ELR (cell line): ENCODE results near the gene HHLA2.
A peak's percentile ranks its signal among the peaks of the same experiment; 100 is the strongest.

Experiments used
- DNase-seq: peaks from one replicate; pipeline ENCODE4 v3.0.0-alpha.2; 2015; ENCODE audit warnings: low read depth

Gene HHLA2

GRCh38 chr3:108393128-108393900, 97.0 kb downstream of the HHLA2 start:
- no peak for DNase-seq

DNA sequence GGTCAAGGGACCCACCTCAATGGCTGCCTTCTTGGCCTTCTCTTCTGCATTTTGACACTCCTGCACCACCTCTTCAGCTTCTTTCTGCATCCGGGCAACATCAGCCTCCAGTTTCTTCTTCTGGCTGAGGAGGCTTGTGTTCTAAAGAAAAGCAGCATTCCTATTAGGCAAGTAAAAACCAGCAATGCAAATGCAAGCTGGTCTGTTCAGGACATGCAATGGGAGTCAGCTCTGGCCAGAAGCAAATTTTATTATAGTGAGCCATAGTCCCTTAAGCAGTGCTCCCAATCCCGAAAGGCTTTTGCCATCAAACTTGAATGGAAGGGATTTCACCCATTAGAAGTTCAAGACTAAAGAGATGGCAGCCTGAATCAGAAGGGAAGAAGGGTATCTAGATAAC, 97.7 kb downstream of the HHLA2 start:
- no peak for DNase-seq

DNA sequence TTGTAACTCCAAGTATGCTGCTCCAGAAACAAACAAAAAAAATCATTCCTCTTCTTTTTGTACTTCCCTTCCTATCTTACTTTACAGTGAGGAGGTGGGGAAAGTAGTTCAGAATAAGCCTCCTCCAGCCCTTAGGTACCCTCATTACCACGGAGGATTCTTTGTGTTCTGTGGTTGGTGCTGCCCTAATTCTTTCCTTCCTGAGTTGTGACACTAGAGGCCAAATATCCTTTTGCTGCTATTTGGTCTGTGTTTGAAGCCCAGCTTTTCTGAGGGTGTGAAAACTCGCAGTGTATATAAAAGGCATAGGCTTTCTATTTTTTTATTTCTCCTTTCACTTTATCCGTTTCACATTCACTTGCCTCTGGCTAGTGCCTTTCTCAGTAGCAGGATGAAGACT, 98.2 kb downstream of the HHLA2 start:
- DNase-seq, result no peak

GRCh38 chr3:108396336-108396735, 100.0 kb downstream of the HHLA2 start:
- no peak for DNase-seq

- DNase-seq, result no peak
Measured at GRCh38 chr3:108398510-108398909, 102.2 kb downstream of the HHLA2 start.

DNA sequence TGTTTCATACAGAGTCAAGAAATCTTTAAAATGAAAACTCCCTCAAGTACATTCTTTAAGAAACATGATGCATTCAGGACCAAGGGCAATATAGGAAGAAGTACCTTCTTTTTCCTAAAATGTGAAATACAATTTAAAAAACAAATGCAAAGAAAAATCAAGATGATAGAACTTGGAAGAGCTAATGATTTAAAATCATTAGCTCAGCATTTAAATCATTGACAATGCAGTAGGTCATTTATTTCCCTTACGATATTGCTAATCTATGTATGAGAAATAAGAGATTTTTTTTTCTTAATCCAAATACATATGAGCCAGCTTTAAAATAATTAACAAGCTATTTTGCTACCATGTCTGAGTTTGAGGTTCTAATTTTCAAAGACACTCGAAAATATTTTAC, 105.5 kb downstream of the HHLA2 start:
- no peak for DNase-seq

DNA sequence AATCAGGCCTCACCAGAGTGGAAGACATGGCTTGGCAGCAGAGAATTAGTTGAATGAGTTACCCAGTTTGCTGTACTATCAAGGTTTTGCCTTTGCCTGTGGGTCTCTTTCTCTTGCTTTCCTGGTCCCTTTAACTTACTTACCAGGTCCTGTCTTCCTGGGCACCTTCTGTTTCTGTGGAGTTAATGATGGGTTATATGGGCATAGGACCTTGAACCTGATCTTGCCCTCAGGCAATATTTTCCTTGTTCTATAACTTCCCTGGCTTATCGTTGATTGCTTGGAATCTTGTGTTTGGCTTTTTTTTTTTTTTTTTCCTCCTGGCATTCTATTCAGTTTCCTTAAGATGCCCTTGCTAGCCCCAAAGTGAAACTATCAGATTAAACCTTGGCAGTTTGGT, 106.8 kb downstream of the HHLA2 start:
- DNase-seq, result no peak

DNA sequence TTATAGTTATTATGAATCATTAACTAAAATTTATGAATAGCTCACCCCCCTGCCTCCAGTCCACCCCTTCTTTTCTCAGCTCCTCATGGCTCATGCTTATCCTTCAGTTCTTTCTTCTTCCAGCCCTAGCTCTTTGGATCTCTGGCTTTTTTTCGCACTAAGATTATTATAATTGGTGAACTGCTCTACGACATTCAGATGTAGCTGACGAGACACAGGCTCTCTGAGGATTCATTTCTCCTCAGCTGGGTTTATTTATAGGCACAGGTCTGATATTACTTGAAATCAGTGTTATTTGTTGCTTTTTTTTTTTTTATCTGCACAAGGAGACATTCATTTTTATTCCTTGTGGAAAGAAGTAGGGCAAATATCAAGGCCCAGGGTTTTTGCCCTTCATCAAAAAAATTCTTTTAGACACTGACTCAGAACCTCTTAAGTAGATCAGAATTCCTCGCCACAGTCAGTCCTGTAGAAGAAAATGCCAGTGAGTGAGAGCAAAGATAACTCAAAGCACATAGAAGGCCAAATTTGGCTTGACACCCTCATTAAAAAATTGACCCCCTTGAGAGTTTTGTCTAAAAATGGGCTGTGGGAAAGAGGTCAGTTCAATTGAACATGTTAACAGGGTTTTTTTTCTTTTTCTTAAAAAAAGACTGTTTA, 107.5 kb downstream of the HHLA2 start:
- DNase-seq, result peak; percentile 15

GRCh38 chr3:108404368-108404767, 108.0 kb downstream of the HHLA2 start:
- peak; percentile 23 for DNase-seq

DNA sequence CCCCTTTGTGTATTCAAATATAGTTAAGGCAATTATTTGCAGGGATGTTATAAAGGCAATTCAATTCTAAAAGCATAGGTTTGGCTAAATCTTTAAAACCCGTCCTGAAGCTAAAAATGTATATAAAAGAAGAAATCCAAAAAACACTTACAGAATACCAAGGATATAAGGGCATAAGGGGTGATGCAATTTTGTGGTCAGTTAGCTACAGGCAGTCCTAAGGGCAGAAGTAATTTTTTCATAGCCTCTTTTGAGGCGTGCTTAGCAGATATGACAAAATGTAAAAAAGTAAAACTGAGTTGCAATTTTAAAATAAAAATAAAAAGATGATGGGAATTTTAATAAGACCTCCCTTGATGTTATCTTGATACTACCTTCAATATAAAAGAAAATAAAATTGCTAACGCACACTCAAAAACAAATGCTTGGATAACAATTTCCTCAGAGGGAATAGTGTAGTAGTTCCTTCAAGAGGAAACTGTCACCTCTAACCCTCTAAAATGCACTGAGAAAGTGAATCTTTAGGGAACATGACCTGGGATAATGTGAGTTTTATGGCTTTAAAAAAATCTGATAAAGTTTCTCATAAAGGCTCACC, 109.8 kb downstream of the HHLA2 start:
- DNase-seq, result peak; percentile 42

- peak; percentile 82 for DNase-seq
Measured at GRCh38 chr3:108406661-108407206, 110.4 kb downstream of the HHLA2 start.

- DNase-seq, result no peak
Measured at GRCh38 chr3:108407886-108408285, 111.5 kb downstream of the HHLA2 start.

DNA sequence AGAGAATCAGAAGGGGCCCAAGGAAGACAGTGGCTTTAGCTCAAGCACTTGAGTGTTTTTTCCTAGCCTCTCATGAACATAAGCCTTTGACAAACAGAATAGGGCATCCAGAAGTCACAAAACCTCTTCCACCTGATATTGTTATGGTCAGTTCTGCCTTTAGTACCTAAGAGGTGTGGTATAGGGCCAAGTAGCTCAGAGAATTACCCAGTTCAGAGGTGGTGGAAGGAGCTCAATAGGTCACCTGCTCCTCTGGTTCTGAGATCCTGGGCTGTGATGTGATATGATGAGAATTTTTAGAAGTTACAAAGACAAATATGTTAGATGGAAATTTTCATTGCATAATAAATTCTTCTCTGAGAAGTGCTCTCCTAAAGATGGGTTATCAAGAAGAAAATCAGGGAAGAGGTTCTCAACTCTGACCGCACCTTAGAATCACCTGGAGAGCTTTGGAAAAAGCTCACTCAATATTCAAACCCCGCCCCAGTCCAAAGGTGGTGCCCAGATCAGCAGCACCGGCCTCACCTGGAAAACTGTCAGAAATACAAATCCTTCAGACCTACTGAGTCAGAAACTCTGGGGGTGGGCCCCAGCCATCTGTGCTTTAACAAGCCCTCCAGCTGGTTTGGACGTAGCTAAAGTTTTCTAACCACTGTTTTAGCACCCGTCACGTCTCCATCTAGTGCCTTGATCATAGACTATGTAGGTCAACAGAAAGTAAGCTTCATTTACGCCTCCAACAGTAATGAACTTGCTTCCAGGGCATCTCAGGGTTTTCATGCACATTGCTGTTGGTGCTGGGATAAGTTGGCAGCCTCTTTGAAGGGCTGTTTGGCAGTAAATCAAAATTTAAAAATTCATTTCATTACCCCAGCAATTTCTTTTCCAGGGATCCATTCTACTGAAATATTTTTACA, 112.8 kb downstream of the HHLA2 start:
- no peak for DNase-seq

DNA sequence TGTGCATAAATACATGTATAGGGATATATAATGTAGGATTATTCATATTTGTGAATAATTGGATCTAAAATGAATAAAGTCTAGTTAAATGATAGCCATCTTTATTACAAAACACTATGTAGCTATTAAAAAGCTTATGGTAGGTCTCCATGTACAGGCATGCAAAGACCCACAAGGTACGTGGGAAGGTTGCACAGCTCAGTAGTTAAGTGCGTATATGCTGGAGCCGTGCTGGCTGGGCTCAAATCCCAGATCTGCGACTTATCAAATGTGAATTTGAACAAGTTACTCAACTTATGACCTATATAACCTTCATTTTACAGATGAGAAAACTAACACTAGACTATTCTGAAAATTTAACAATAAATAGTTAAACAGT, 113.4 kb downstream of the HHLA2 start:
- DNase-seq, result no peak

- DNase-seq, result no peak
Measured at GRCh38 chr3:108410531-108410984, 114.2 kb downstream of the HHLA2 start.

DNA sequence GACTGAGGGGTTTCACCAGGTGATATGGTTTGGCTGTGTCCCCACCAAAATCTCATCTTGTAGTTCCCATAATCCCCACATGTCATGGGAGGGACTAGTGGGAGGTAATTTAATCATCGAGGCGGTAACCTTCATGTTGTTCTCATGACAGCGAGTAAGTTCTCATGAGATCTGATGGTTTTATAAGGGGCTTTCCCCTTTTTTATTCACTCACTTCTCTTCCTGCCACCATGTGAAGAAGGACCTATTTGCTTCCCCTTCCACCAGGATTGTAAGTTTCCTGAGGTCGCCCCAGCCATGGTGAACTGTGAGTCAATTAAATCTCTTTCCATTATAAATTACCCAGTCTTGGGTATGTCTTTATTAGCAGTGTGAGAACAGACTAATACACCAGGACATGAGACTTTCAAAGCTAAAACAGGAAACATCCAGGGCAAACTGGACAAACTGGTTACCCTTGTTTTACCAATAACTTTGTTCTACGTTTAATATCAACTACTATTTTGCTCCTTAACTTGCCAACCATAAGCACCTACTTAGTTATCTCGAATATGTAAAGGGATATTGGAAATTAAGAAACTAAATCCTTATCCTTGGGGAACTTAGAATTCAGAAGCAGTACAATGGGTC, 115.9 kb downstream of the HHLA2 start:
- DNase-seq, result no peak

DNA sequence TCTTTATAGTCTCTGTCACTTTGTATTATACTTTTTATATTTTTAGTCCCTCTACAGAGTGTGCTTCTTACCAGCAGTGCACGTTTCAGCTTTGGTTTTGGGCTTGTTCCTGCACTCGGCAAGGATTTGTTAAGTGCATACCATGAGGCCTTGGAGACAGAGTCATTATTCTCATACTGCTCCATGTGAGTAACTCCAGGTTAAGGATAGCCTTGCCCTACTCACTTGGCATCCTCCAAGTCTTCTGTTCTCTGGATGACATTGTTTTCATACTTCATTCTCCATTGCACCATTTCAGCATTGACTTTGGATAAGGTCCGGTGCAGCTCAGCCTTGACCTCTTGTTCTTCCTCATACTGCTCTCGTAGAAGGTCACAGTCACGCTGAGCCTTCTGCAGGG, 117.7 kb downstream of the HHLA2 start:
- no peak for DNase-seq

DNA sequence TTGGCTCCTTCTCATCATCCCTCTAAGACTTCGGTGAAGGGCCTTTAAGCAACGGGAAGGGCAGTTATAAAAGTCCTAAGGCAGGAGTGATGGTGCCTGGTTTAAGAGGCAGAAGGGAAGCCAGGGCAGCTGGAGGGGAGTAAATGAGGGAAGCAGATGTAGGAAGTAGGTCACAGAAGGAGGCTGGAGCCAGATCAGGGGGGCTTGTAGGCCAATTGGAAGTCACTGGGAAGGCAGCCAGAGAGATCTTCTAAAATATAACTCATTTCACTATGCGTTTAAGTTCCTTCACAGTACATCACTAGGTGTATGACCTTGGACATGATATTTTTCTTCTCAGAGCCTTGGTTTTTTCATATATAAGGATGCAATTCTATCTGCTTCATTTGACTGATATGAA, 119.3 kb downstream of the HHLA2 start:
- DNase-seq, result no peak

- peak; percentile 84 for DNase-seq
Measured at GRCh38 chr3:108416111-108416869, 119.9 kb downstream of the HHLA2 start.

GRCh38 chr3:108420926-108421325, 124.6 kb downstream of the HHLA2 start:
- peak; percentile 95 for DNase-seq
